WI38 (cell line): ENCODE data around the gene EFCAB5.
"Not testable (repeated sequence)": the region's sequence is repeated elsewhere in the genome, so short reads cannot be mapped to it uniquely, and the experiment has no call there.

ENCODE experiments used
- H3K4me3 ChIP-seq: 2 replicates; pipeline ENCODE4 v1.5.1; 2011; ENCODE audit warnings: low read depth, mild to moderate bottlenecking, control low read depth, low read length
- TF ChIP-seq, protein P1 (sequence below): IDR thresholded peaks from 2 replicates; pipeline ENCODE4 v1.5.1; 2012; ENCODE audit warnings: low read depth, mild to moderate bottlenecking, control low read depth, low read length

Gene EFCAB5

DNA sequence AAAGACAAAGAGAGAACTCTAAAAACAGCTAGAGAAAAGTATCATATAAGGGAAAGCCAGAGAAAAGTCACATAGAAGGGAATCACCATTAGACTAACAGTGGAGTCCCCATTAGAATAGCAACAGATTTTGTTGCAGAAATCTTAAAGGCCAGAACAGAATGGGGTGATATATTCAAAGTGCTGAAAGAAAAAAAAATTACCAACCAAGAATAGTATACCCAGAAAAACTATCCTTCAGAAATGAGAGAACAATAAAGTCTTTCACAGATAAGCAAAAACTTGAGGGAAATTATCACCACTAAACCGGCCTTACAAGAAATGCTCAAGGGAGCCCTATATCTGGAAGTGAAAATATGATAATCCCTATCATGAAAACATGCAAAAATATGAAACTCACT lies 123.3 kb downstream of the EFCAB5 start:
- TF ChIP-seq, protein P1, sequence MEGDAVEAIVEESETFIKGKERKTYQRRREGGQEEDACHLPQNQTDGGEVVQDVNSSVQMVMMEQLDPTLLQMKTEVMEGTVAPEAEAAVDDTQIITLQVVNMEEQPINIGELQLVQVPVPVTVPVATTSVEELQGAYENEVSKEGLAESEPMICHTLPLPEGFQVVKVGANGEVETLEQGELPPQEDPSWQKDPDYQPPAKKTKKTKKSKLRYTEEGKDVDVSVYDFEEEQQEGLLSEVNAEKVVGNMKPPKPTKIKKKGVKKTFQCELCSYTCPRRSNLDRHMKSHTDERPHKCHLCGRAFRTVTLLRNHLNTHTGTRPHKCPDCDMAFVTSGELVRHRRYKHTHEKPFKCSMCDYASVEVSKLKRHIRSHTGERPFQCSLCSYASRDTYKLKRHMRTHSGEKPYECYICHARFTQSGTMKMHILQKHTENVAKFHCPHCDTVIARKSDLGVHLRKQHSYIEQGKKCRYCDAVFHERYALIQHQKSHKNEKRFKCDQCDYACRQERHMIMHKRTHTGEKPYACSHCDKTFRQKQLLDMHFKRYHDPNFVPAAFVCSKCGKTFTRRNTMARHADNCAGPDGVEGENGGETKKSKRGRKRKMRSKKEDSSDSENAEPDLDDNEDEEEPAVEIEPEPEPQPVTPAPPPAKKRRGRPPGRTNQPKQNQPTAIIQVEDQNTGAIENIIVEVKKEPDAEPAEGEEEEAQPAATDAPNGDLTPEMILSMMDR: no peak
- no peak overlapping the region for H3K4me3 ChIP-seq

DNA sequence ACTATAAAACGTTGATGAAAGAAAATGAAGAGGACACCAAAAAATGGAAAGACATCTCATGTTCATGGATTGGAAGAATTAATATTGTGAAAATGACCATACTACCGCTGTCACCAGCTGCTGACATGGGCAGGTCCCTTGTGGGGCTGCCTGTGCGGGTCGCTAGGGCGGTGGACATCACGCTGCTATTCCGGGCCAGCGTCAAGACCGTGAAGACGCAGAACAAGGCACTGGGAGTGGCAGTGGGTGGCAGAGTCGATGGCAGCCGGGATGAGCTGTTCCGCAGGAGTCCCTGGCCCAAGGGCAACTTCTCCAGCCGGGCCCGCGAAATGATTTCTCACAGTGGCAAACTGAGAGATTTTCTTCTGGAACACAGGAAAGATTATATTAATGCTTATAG lies 127.0 kb downstream of the EFCAB5 start:
- no peak overlapping the region for H3K4me3 ChIP-seq
- TF ChIP-seq, protein P1: no peak

- no peak overlapping the region for H3K4me3 ChIP-seq
- TF ChIP-seq, protein P1: no peak
Observed at GRCh38 chr17:30074254-30074653, 132.8 kb downstream of the EFCAB5 start.

GRCh38 chr17:30074730-30075129 lies 133.3 kb downstream of the EFCAB5 start:
- H3K4me3 ChIP-seq: no peak overlapping the region
- TF ChIP-seq, protein P1: no peak

- no peak overlapping the region for H3K4me3 ChIP-seq
- TF ChIP-seq, protein P1: no peak
Observed at GRCh38 chr17:30082773-30083172, 141.3 kb downstream of the EFCAB5 start.

- H3K4me3 ChIP-seq: no peak overlapping the region
- TF ChIP-seq, protein P1: no peak
Observed at GRCh38 chr17:30084788-30085187, 143.4 kb downstream of the EFCAB5 start.

GRCh38 chr17:30086896-30087295 lies 145.5 kb downstream of the EFCAB5 start:
- TF ChIP-seq, protein P1: no peak
- H3K4me3 ChIP-seq: no peak overlapping the region

DNA sequence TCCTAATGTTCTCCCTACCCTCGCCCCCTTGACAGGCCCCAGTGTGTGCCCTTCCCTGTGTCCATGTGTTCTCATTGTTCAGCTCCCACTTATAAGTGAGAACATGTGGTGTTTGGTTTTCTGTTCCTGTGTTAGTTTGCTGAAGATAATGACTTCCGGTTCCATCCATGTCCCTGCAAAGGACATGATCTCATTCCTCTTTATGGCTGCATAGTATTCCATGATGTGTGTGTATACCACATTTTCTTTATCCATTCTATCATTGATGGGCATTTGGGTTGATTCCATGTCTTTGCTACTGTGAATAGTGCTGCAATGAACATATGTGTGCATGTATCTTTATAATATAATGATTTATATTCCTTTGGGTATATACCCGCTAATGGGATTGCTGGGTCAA lies 146.0 kb downstream of the EFCAB5 start:
- not testable (repeated sequence) for H3K4me3 ChIP-seq
